ENCODE measurements around the gene ACSL5. TPM values are rescaled to one million over a fixed set of nuclear protein-coding genes. Genes with fewer than 3 reads are reported as not detected.

The ACSL5 gene
- total and polyA plus RNA-seq, 4 donors, result 15.0 to 201 (median 43.5) TPM

DNA sequence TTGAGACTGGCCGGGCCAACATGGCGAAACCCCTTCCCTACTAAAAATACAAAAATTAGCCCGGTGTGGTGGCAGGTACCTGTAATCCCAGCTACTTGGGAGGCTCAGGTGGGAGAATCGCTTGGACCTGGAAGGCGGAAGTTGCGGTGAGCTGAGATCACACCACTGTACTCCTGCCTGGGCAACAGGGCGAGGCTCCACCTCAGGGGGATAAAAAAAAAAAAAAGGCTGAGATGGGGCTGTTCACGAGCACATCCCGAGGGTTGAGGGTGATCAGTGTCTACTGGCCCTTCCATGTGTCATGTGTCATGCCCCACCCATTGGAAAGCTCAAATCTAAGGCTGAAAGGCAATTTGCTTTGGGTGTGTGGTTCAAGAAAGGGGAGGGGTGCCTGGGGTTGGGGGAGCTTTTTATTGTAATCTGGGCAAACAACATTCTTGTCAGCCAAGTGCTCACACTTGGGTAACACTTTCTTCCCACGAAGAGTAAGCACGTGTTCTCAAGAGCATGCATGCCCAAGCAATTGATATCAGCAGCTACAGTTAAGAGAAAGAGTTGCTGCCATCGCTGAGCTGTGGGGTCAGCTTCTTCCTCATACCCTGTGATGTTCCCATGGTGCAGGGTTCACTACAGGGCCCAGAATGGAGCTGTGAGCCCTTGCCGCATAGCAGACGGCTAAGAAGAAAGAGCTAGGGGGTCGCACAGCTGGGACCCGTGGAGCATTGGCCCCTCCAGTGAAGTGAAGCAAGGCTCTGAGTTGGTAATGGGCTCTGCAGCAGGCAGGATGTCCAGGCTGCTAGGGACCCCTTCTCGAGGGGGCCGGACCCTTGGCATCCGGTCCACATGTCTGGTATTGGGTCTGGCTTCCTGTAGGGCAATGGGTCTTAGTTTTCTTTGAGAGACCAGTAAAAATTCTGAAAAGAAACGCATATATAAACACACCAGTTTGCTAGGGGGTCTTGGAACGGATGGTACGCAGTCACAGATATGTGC is 9.9 kb upstream of the ACSL5 start:
- no peak for TF ChIP-seq FOXA2 (IDR thresholded peaks at IDR 0.05)
- TF ChIP-seq SP1 (IDR thresholded peaks at IDR 0.05), result no peak
- TF ChIP-seq, protein P1, sequence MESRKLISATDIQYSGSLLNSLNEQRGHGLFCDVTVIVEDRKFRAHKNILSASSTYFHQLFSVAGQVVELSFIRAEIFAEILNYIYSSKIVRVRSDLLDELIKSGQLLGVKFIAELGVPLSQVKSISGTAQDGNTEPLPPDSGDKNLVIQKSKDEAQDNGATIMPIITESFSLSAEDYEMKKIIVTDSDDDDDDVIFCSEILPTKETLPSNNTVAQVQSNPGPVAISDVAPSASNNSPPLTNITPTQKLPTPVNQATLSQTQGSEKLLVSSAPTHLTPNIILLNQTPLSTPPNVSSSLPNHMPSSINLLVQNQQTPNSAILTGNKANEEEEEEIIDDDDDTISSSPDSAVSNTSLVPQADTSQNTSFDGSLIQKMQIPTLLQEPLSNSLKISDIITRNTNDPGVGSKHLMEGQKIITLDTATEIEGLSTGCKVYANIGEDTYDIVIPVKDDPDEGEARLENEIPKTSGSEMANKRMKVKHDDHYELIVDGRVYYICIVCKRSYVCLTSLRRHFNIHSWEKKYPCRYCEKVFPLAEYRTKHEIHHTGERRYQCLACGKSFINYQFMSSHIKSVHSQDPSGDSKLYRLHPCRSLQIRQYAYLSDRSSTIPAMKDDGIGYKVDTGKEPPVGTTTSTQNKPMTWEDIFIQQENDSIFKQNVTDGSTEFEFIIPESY (IDR thresholded peaks at IDR 0.05), result no peak
- no peak for TF ChIP-seq NR2F2 (IDR thresholded peaks at IDR 0.05)
- H3K9ac ChIP-seq (ENCODE audit: low read depth in 1 of 2, low read length in 2 of 2), result no peak overlapping the region
- 89% methylated on average over 22 of the region's 22 CpGs for whole genome bisulfite sequencing
- peaks cover 24 to 60% (median 48%) of the 10 kb centered on the region in 4 donors for H3K4me1 ChIP-seq (ENCODE audit: control insufficient read depth in 4 of 4, insufficient read depth in 4 of 4, low read length in 3 of 4)
- no peak for DNase-seq (ENCODE audit: low spot score)
- no peaks in the 10 kb centered on the region for H3K36me3 ChIP-seq (ENCODE audit: control insufficient read depth in 4 of 4, insufficient read depth in 3 of 4, low read depth in 1 of 4, low read length in 3 of 4)
- no peak overlapping the region for H3K4me3 ChIP-seq (ENCODE audit: low read depth in 1 of 3, low read length in 3 of 3)
- no peaks in the 10 kb centered on the region for H3K27me3 ChIP-seq (ENCODE audit: control insufficient read depth in 4 of 4, insufficient read depth in 4 of 4, low read length in 3 of 4)
- peak overlapping the region; percentile 53 to 78 for H3K27ac ChIP-seq (ENCODE audit: low read depth in 1 of 2, low read length in 2 of 2)
- H3K9me3 ChIP-seq (ENCODE audit: control insufficient read depth in 4 of 4, low read length in 3 of 4), result no peaks in the 10 kb centered on the region

- H3K4me1 ChIP-seq (ENCODE audit: control insufficient read depth in 4 of 4, insufficient read depth in 4 of 4, low read length in 3 of 4), result peaks cover 24 to 59% (median 48%) of the 10 kb centered on the region in 4 donors
- TF ChIP-seq FOXA1 (IDR thresholded peaks at IDR 0.05) (peak; percentile 74), HNF4A (conservative IDR thresholded peaks at IDR 0.05) (peak; percentile 97), GABPA (IDR thresholded peaks at IDR 0.05 in 1 of 2, conservative IDR thresholded peaks at IDR 0.05 in 1 of 2) (no peak), RXRA (IDR thresholded peaks at IDR 0.05) (peak; percentile 95 to 99), HNF4G (IDR thresholded peaks at IDR 0.05) (peak; percentile 80), JUND (IDR thresholded peaks at IDR 0.05) (peak; percentile 79 to 94), NR2F2 (IDR thresholded peaks at IDR 0.05) (peak; percentile 74), RAD21 (IDR thresholded peaks at IDR 0.05) (peak; percentile 44 to 57), EGR1 (IDR thresholded peaks at IDR 0.05; ENCODE audit: low read depth in 2 of 2) (peak in 1 of 2 donors; percentile 58), YY1 (IDR thresholded peaks at IDR 0.05) (peak; percentile 78), SP1 (IDR thresholded peaks at IDR 0.05) (peak; percentile 96), REST (IDR thresholded peaks at IDR 0.05) (peak; percentile 67), TAF1 (conservative IDR thresholded peaks at IDR 0.05) (no peak), FOXA2 (IDR thresholded peaks at IDR 0.05) (peak; percentile 77)
- TF ChIP-seq, protein P1 (IDR thresholded peaks at IDR 0.05), result peak; percentile 84
- TF ChIP-seq, protein P2, sequence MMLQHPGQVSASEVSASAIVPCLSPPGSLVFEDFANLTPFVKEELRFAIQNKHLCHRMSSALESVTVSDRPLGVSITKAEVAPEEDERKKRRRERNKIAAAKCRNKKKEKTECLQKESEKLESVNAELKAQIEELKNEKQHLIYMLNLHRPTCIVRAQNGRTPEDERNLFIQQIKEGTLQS (IDR thresholded peaks at IDR 0.05), result peak; percentile 53
- TF ChIP-seq, protein P3, sequence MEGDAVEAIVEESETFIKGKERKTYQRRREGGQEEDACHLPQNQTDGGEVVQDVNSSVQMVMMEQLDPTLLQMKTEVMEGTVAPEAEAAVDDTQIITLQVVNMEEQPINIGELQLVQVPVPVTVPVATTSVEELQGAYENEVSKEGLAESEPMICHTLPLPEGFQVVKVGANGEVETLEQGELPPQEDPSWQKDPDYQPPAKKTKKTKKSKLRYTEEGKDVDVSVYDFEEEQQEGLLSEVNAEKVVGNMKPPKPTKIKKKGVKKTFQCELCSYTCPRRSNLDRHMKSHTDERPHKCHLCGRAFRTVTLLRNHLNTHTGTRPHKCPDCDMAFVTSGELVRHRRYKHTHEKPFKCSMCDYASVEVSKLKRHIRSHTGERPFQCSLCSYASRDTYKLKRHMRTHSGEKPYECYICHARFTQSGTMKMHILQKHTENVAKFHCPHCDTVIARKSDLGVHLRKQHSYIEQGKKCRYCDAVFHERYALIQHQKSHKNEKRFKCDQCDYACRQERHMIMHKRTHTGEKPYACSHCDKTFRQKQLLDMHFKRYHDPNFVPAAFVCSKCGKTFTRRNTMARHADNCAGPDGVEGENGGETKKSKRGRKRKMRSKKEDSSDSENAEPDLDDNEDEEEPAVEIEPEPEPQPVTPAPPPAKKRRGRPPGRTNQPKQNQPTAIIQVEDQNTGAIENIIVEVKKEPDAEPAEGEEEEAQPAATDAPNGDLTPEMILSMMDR (IDR thresholded peaks at IDR 0.05; ENCODE audit: low read depth, low read length, missing input control), result no peak
- TF ChIP-seq, protein P4, sequence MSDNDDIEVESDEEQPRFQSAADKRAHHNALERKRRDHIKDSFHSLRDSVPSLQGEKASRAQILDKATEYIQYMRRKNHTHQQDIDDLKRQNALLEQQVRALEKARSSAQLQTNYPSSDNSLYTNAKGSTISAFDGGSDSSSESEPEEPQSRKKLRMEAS (IDR thresholded peaks at IDR 0.05), result peak; percentile 95
- no peak for DNase-seq (ENCODE audit: low spot score)
- no peaks in the 10 kb centered on the region for H3K9me3 ChIP-seq (ENCODE audit: control insufficient read depth in 4 of 4, low read length in 3 of 4)
- H3K9ac ChIP-seq (ENCODE audit: low read depth in 1 of 2, low read length in 2 of 2), result no peak overlapping the region
- WGBS, result 33% methylated on average over 6 of the region's 6 CpGs
- no peaks in the 10 kb centered on the region for H3K27me3 ChIP-seq (ENCODE audit: control insufficient read depth in 4 of 4, insufficient read depth in 4 of 4, low read length in 3 of 4)
- peak overlapping the region; percentile 51 to 78 for H3K27ac ChIP-seq (ENCODE audit: low read depth in 1 of 2, low read length in 2 of 2)
- H3K4me3 ChIP-seq (ENCODE audit: low read depth in 1 of 3, low read length in 3 of 3), result no peak overlapping the region
- no peaks in the 10 kb centered on the region for H3K36me3 ChIP-seq (ENCODE audit: control insufficient read depth in 4 of 4, insufficient read depth in 3 of 4, low read depth in 1 of 4, low read length in 3 of 4)
Observed at GRCh38 chr10:112365014-112365432, 8.9 kb upstream of the ACSL5 start.

All from liver (tissue), 9 donors.